ENCODE data around the gene RFX1.

DNA sequence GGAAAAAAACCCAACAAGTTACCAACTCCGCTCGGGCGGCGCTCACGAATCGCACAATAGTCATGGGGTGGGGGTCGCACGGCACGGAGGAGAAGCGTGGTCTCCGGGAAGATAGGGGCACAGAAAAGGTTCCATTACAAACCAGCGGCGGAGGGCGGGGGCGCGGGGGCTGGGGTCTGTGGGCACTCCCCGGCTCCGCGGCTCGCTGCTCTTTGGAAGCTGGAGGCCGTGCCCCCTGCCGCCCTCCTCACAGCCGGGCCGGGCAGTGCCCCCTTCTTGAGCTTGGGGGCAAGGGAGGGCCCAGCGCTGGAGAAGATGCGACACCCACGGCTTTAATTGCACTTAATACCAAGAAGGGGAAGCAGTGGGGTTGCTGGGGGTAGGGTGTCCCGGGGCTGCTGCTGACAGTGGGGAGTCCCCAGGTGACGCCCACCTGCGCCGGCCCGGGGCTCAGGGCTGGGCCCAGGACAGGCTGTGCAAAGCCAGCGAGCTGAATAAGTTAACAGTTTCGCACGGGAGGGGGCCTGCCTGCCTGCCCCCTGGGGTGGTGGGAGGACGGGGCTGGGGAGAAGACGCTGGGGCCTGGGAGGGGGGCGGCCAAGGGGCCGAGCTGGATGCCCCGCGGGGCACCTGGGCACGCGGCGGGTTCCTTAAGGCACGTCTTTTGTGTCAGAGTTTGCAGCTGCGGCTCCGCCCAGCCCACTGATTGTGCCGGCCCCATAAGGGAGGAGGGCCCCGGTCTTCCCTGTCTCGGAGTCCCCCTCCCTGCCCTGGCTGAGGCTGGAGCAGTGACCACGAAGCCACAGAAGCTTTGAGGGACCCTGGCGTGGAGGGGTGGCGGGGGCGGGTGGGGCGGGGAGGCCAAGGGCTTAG is 44.1 kb downstream of the RFX1 start:
- no peak for TF ChIP-seq REST (IDR thresholded peaks at IDR 0.05; ENCODE audit: insufficient read depth in 1 of 2, low read depth in 2 of 2, low read length in 2 of 2)
- TF ChIP-seq SIN3A (IDR thresholded peaks at IDR 0.05; ENCODE audit: borderline replicate concordance, insufficient read depth, low read length) = no peak

All from PFSK-1 (cell line).